Immature natural killer cell (primary cell): ENCODE measurements around the gene MINK1. TPM values are rescaled to one million over a fixed set of nuclear protein-coding genes. Genes with fewer than 3 reads are reported as not detected.

Experiments used
- DNase-seq, 3 donors: peaks; one replicate each; pipeline ENCODE4 v3.0.0; 2022; ENCODE audit warnings: mixed read lengths in 1 of 3
- H3K27ac Mint-ChIP-seq, 6 donors: one replicate each; pipeline ENCODE4 v1.8.0; 2020; ENCODE audit warnings: mixed read lengths in 6 of 6, mild to moderate bottlenecking in 5 of 6, inconsistent platforms in 4 of 6, moderate library complexity in 3 of 6
- H3K27me3 Mint-ChIP-seq, 3 donors: one replicate each; pipeline ENCODE4 v1.8.0; 2020 to 2021; ENCODE audit warnings: low read depth in 3 of 3, mild to moderate bottlenecking in 3 of 3, mixed read lengths in 3 of 3, moderate library complexity in 3 of 3, inconsistent platforms in 1 of 3
- H3K36me3 Mint-ChIP-seq, 3 donors: one replicate each; pipeline ENCODE4 v1.8.0; 2020; ENCODE audit warnings: mixed read lengths in 3 of 3, inconsistent platforms in 2 of 3, mild to moderate bottlenecking in 2 of 3
- H3K4me1 Mint-ChIP-seq, 2 donors: one replicate each; pipeline ENCODE4 v1.8.0; 2020; ENCODE audit warnings: inconsistent platforms in 2 of 2, mild to moderate bottlenecking in 2 of 2, mixed read lengths in 2 of 2, moderate library complexity in 1 of 2
- H3K4me3 Mint-ChIP-seq, 5 donors: one replicate each; pipeline ENCODE4 v1.8.0; 2020; ENCODE audit warnings: mild to moderate bottlenecking in 5 of 5, mixed read lengths in 5 of 5, inconsistent platforms in 3 of 5, moderate library complexity in 3 of 5
- H3K9me3 Mint-ChIP-seq, 6 donors: one replicate each; pipeline ENCODE4 v1.8.0; 2020; ENCODE audit warnings: mild to moderate bottlenecking in 6 of 6, mixed read lengths in 6 of 6, inconsistent platforms in 4 of 6, moderate library complexity in 3 of 6
- polyA plus RNA-seq, 3 donors: library from polyadenylated mRNA; unstranded; fragments of 300-500 nt; fragmentation: Illumina TruSeq; gene quantifications; one replicate each; pipeline ENCODE4 v1.2.3, GENCODE V29; 2021

MINK1 gene
- polyA plus RNA-seq, 3 donors from 2014 or later, result 2.0 to 13.5 (median 3.8) TPM

DNA sequence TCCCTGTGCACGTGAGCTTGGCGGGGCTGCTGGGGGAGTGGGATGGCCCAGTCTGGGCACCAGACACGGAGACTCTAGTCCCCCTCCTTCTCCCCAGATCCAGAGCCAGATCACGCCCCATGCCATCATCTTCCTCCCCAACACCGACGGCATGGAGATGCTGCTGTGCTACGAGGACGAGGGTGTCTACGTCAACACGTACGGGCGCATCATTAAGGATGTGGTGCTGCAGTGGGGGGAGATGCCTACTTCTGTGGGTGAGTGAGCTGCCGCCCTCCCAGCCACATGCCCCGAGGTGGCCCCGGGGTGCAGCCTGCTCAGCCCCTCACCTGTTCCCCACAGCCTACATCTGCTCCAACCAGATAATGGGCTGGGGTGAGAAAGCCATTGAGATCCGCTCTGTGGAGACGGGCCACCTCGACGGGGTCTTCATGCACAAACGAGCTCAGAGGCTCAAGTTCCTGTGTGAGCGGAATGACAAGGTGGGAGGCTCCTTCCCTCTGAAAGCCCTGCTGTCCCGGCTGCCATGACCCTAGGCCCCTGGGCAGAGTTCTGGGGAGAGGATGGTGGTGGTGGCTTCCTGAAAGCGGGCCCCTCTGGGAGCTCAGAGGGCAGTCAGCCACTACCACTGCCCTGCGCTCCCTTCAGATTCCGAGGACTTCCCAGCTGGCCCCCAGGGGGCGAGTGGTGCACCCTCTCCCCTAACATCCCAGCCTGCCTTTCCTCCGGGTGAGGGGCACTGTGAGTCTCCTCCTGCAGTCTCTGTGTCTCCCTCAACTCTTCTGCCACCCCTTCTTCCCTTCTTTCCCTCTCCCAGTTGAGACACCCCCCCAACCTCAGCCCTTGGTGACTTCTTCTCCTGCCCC lies 63.4 kb downstream of the MINK1 start:
- Mint-ChIP-seq H3K36me3 (peaks cover 0 to 7% (median 5%) of the 10 kb centered on the region in 3 donors), H3K9me3 (no peaks in the 10 kb centered on the region), H3K27me3 (peaks cover 11 to 20% (median 14%) of the 10 kb centered on the region in 3 donors), H3K4me1 (peaks cover 17 to 25% of the 10 kb centered on the region in 2 donors), H3K4me3 (no peak overlapping the region), H3K27ac (peak overlapping the region in 1 of 6 donors; percentile 9)
- no peak for DNase-seq

DNA sequence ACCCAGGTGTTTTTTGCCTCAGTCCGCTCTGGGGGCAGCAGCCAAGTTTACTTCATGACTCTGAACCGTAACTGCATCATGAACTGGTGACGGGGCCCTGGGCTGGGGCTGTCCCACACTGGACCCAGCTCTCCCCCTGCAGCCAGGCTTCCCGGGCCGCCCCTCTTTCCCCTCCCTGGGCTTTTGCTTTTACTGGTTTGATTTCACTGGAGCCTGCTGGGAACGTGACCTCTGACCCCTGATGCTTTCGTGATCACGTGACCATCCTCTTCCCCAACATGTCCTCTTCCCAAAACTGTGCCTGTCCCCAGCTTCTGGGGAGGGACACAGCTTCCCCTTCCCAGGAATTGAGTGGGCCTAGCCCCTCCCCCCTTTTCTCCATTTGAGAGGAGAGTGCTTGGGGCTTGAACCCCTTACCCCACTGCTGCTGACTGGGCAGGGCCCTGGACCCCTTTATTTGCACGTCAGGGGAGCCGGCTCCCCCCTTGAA lies 64.1 kb downstream of the MINK1 start:
- peaks cover 11 to 22% (median 17%) of the 10 kb centered on the region in 3 donors for H3K27me3 Mint-ChIP-seq
- H3K36me3 Mint-ChIP-seq, result peaks cover 0 to 7% (median 5%) of the 10 kb centered on the region in 3 donors
- no peaks in the 10 kb centered on the region for H3K9me3 Mint-ChIP-seq
- peak overlapping the region in 1 of 6 donors; percentile 9 for H3K27ac Mint-ChIP-seq
- no peak overlapping the region for H3K4me3 Mint-ChIP-seq
- H3K4me1 Mint-ChIP-seq, result peaks cover 21 to 31% of the 10 kb centered on the region in 2 donors
- no peak for DNase-seq

DNA sequence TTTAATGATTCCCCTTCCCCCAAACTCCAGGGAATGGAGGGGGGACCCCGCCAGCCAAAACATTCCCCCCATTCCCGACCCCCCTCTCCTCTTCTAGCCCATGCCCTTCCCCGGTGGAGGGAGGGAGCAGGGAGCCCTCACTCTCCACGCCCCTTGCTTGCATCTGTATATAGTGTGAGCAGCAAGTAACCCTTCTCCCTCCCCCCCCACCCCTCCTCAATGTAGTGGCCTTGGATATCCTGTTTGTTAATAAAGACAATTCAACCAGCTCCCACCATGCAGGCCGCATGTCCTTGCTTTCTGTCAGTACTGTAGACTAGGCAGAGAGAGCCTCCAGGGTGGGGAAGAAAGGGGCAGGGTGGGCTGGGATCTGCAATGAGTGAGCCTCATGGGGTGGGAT lies 64.6 kb downstream of the MINK1 start:
- Mint-ChIP-seq H3K9me3 (no peaks in the 10 kb centered on the region), H3K27ac (peak overlapping the region in 2 of 6 donors; percentile 73 to 76), H3K4me3 (peak overlapping the region in 4 of 5 donors; percentile 61 to 75 (median 68)), H3K4me1 (peaks cover 27 to 36% of the 10 kb centered on the region in 2 donors), H3K27me3 (peaks cover 16 to 27% (median 21%) of the 10 kb centered on the region in 3 donors), H3K36me3 (peaks cover 0 to 7% (median 5%) of the 10 kb centered on the region in 3 donors)
- no peak for DNase-seq

DNA sequence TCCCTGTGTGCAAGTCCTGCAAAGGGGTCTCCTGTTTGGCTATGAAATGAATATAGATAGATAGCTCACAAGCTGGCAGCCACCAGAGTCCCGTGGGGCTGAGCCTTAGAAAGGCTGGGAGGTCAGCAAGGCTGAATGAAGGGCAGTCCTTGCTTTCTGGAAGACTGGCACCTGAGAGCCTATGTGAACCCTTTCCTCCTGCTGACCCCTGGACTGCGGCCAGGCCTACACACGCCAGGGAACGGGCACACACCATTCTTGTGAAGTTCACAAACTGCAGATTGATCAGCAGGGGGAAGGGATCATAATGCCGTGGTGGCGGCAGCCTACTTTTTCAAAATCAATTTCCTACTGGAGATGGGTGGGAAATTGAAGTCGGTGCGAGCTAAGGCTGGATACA lies 65.2 kb downstream of the MINK1 start:
- Mint-ChIP-seq H3K27me3 (peaks cover 19 to 32% (median 22%) of the 10 kb centered on the region in 3 donors), H3K9me3 (no peaks in the 10 kb centered on the region), H3K4me1 (peaks cover 33 to 42% of the 10 kb centered on the region in 2 donors), H3K4me3 (peak overlapping the region; percentile 61 to 76 (median 74)), H3K36me3 (peaks cover 0 to 7% (median 5%) of the 10 kb centered on the region in 3 donors), H3K27ac (peak overlapping the region; percentile 10 to 84 (median 74))
- DNase-seq, result no peak

DNA sequence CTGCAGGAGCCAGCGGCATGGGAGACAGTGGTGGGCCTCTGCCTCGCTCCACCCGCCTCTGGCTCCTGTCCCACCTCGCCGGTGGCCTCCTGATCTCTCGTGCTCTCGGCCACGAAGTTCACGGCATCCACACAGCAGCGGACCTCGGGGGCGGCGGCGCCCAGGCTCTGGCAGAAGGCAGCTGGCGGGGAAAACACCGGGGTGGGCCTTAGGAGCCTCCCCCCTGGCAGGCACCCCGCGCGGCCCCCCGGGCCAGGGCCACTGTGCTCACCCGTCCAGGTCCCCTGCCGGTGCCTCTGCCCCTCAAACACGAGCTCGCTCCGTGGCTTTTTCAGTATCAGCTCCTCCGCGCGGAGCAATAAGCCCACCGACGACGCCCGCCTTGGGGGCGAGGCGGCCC lies 65.8 kb downstream of the MINK1 start:
- Mint-ChIP-seq H3K4me3 (peak overlapping the region; percentile 61 to 92 (median 74)), H3K36me3 (peaks cover 0 to 7% (median 5%) of the 10 kb centered on the region in 3 donors), H3K27ac (peak overlapping the region in 2 of 6 donors; percentile 76 to 97), H3K27me3 (peaks cover 21 to 35% (median 22%) of the 10 kb centered on the region in 3 donors), H3K9me3 (no peaks in the 10 kb centered on the region), H3K4me1 (peaks cover 38 to 45% of the 10 kb centered on the region in 2 donors)
- DNase-seq, result no peak

DNA sequence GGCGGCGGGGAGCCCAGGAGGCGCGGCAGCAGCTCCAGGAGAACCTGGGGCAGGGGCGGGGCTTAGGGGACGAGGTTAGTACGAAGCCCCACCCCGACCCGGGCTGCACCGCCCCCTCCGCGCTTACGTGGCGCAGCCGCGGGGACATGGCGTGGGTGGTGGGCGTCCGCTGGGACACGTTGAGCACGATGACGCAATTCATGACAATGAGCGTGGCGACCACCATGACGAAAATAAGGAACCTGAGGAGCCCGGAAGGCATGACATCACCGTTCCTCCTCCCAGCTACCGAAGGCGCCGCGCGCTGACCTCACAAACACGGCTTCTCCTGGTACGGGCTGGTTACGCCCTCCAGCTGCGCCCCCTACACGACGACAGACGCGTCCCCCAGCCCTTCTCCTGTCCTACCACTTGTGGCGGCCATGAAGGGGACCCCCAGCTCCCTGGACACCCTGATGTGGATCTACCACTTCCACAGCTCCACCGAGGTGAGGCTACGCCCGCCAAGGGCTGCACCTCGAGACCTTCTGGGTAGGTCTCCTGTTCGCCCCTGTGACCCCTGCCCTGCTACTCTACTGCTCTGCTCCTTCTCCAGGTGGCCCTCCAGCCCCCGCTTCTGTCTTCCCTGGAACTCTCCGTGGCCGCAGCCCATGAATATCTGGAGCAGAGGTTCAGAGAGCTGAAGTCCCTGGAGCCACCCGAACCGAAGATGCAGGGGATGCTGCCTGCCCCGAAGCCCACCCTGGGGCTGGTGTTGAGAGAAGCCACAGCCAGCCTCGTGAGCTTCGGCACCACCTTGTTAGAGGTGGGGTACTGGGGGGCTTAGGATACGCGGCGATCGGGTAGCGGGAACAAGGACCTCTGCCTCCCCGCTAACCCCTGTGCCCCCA lies 66.4 kb downstream of the MINK1 start, which contains the start of gene C17orf107:
Gene C17orf107, plus strand, starts transcription at position 196 of the 890 bp plus-strand sequence. Its CDS starts 227 bp downstream, at position 423.
- Mint-ChIP-seq H3K4me1 (peaks cover 38 to 45% of the 10 kb centered on the region in 2 donors), H3K4me3 (peak within 1 kb of the TSS; percentile 87 to 92 (median 90)), H3K36me3 (peaks cover 0 to 7% (median 5%) of the 10 kb centered on the region in 3 donors), H3K27ac (peak within 1 kb of the TSS; percentile 83 to 100 (median 97)), H3K9me3 (no peaks in the 10 kb centered on the region), H3K27me3 (peaks cover 21 to 35% (median 22%) of the 10 kb centered on the region in 3 donors)
- DNase-seq, result peak; percentile 93 to 94 (median 93)

DNA sequence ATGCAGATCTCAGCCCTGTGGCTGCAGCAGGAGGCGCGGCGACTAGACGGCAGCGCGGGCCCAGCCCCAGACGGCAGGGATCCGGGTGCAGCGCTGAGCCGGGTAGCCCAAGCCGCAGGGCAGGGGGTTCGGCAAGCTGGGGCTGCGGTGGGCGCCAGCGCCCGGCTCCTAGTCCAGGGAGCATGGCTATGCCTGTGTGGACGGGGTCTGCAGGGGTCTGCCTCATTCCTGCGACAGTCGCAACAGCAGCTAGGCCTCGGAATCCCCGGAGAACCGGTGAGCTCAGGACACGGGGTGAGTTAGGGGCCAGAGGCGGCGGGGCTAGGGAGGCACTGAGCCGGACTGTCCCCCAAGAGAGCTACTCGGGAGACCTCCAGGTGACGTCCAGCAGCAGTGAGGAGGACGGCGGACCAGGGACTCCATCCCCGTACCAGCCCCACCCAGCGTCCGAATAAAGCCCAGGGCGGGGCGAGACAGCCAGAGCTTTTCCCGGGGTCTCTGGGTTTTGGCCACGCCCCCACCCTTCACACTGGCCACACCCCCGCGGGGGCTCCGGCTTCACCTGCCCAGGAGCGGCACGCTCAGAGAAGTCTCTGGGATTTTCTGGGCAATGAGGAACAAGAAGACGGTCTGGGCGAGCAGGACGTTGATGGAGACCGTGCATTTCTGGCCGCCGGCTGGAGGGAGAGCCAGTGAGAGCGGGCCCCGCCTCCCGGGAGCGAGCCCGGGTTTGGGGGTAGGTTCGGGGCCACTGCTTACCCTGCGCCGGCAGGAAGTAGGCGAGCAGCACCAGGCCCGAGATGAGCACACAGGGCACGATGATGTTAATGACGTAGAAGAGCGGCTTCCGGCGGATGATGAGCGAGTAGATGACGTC lies 67.3 kb downstream of the MINK1 start:
- H3K9me3 Mint-ChIP-seq, result no peaks in the 10 kb centered on the region
- peaks cover 38 to 45% of the 10 kb centered on the region in 2 donors for H3K4me1 Mint-ChIP-seq
- peak; percentile 79 to 89 (median 83) for DNase-seq
- H3K27me3 Mint-ChIP-seq, result peaks cover 22 to 35% (median 24%) of the 10 kb centered on the region in 3 donors
- peak overlapping the region; percentile 68 to 100 (median 97) for H3K27ac Mint-ChIP-seq
- H3K36me3 Mint-ChIP-seq, result peaks cover 0 to 5% (median 2%) of the 10 kb centered on the region in 3 donors
- H3K4me3 Mint-ChIP-seq, result peak overlapping the region; percentile 87 to 92 (median 90)

DNA sequence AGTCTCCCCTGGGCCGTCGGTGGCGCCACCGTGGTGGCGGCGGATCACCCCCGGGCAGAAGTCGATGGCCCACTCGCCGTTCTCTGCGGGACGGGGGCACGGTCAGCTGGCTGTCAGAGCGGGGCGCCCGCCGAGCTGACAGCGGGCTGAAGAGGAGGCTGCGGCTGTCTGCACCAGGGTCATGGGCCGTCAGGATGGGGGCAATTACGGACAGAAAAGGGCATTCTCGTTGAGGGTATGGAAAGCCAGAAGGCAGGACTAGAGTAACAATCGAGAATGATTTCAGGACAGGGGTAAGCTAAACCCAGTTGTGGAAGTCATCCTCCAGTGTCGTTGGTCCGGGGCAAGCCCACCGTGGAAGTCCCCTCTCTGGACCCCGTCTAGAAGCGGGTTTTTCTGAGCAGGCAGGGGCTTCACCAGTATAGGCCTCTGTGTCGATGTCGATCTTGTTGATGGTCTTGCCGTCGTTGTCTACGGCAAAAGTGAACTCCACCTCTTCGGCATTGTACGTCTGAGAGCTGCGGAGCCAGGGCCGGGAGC lies 68.0 kb downstream of the MINK1 start:
- peaks cover 0 to 5% (median 0%) of the 10 kb centered on the region in 3 donors for H3K36me3 Mint-ChIP-seq
- no peak for DNase-seq

DNA sequence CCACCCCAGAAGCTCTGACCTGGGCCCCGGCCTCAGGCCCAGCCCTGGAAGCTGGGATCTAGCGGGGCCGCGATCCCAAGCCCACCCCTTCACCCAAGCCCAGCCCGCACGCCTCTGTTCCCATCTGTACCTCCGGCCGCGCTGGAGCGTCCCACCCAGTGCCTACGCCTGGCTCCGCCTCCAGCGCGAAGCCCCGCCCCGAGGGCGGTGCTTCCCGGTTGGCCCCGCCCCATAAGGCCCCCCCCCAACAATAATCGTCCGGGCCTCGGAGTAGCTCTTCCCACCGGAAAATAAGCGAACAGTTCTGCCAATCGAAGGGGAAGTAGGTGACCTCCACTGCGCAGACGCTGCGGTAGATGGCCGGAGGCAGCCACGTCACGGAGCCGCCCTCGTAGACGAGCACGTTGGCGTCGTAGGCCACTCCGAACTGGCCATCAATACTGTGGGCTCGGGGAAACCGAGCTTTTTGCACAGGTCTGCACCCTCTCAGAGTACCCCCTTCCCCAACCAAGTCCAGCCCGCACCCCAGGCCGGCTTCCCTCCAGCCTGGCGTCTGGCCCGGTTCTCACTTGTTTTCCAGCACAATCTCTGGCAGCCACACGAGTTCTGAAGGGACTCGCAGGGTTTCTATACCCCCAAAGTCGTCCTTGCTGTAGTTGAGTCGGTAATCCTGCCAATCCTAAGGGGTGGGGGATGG lies 68.7 kb downstream of the MINK1 start:
- peak; percentile 36 to 61 (median 44) for DNase-seq
- Mint-ChIP-seq H3K36me3 (peaks cover 0 to 5% (median 0%) of the 10 kb centered on the region in 3 donors), H3K27me3 (peaks cover 22 to 35% (median 24%) of the 10 kb centered on the region in 3 donors), H3K4me1 (peaks cover 38 to 45% of the 10 kb centered on the region in 2 donors), H3K27ac (peak overlapping the region; percentile 92 to 100 (median 94)), H3K9me3 (no peaks in the 10 kb centered on the region), H3K4me3 (peak overlapping the region; percentile 83 to 92 (median 87))

More for the DNA sequence above, 68.0 kb downstream of the MINK1 start:
- peaks cover 38 to 45% of the 10 kb centered on the region in 2 donors for H3K4me1 Mint-ChIP-seq
- peak overlapping the region; percentile 68 to 100 (median 94) for H3K27ac Mint-ChIP-seq
- peaks cover 22 to 35% (median 24%) of the 10 kb centered on the region in 3 donors for H3K27me3 Mint-ChIP-seq
- peak overlapping the region; percentile 83 to 92 (median 87) for H3K4me3 Mint-ChIP-seq
- no peaks in the 10 kb centered on the region for H3K9me3 Mint-ChIP-seq

DNA sequence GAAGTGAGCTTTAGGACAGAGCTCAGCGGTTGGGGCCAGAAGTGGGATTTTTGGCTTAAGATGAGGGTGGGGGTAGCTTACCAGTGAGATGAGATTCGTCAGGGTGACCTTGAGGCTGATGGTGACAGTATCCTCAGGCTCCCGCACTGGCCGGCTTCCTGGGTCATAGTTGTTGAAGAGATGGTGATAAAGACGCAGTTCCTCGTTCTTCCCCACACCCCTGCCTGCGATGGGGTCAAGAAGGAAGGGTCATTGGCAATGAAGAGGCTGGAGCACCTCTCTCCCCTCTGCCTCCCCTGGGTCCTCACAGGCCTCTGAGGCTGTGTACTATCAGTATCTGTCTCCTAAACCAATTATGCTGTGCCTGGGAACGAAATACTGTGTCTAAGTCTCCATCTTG lies 69.4 kb downstream of the MINK1 start:
- H3K4me3 Mint-ChIP-seq, result peak overlapping the region; percentile 83 to 92 (median 86)
- peak in 2 of 3 donors; percentile 12 to 20 for DNase-seq

DNA sequence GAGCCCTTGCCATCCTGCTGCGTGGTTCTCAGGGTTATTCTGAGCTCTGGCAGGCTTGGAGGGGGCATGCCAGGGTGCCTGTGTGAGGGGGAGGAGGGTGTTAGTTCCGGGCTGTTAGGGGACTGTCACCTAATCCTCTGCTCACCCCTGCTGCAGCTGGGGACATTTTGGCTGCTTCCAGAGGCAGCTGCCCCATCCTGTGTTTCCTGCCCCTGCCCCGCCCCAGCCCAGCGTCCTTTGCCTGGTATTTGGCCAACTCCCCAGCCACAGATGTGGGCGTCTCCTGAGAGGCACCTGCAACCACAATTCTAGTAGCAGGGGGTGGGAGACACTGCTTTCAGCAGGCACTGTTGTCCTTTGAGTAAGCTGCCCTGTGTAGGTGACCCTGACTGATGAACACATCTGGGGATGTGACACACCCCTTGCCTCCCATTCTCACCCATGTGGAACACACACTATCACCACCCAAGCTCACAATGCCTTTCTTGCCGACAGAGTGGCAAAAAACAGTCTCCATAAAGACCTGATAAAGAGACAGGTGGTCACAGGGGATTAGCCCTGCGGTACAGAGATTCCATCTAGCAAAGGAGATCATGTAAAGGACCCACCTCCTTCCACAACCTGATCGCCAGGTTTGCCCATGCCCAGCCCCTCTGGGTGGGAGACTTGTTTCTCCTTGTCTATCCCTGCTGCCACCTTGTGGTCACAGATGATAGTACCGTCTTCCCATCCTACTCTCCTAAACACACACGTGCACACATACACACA lies 70.1 kb downstream of the MINK1 start, which contains the start of gene CHRNE:
Gene CHRNE, minus strand, starts transcription at position 48 of the 768 bp plus-strand sequence. Its CDS starts 35 bp downstream, at position 13.
- Mint-ChIP-seq H3K9me3 (no peaks in the 10 kb centered on the region), H3K27ac (peak within 1 kb of the TSS; percentile 88 to 100 (median 94)), H3K4me3 (peak within 1 kb of the TSS; percentile 83 to 92 (median 86)), H3K4me1 (peaks cover 38 to 43% of the 10 kb centered on the region in 2 donors), H3K27me3 (peaks cover 20 to 33% (median 24%) of the 10 kb centered on the region in 3 donors), H3K36me3 (no peaks in the 10 kb centered on the region)
- DNase-seq, result peak; percentile 70 to 77 (median 72)

More for the DNA sequence above, 69.4 kb downstream of the MINK1 start:
- no peaks in the 10 kb centered on the region for H3K36me3 Mint-ChIP-seq
- peak overlapping the region; percentile 88 to 100 (median 94) for H3K27ac Mint-ChIP-seq
- H3K9me3 Mint-ChIP-seq, result no peaks in the 10 kb centered on the region
- peaks cover 38 to 45% of the 10 kb centered on the region in 2 donors for H3K4me1 Mint-ChIP-seq
- H3K27me3 Mint-ChIP-seq, result peaks cover 20 to 35% (median 24%) of the 10 kb centered on the region in 3 donors
